ENCODE results near the gene MEIKIN. TPM values are rescaled to one million over a fixed set of nuclear protein-coding genes. Genes with fewer than 3 reads are reported as not detected.
A peak's percentile ranks its signal among the peaks of the same experiment; 100 is the strongest.

MEIKIN gene
- total RNA-seq, 1 donor from 2014 or later = not detected

DNA sequence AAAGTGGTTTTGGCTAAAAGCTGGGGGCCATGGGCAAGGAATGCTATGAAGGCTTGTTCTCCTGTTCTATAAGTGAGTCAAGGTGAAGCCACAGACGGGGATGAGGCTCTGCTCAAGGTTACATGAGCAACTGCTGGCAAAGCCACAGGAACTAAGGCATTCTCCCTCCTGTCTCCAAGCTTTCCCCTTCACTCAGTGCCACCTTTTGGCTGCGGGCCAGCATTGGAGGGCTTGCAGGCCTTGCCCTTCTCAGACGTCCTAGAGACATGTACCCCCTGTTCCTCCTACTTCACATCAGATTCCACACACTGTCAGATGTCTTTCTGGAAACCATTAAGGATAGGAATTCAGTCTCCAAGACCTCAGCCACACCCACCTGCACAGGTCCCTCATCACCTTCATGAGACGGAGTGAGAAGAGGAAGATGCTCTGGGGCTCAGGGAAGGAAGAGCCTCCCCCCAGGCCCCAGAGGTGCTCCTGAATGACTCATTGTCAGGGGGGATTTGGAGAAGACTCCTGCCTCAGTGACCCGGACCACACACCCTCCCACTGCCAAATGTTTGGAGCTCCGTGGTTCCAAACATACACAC is 20.5 kb upstream of the MEIKIN start:
- H3K4me3 ChIP-seq = no peak overlapping the region
- H3K4me1 ChIP-seq = no peaks in the 10 kb centered on the region
- peaks cover 6% of the 10 kb centered on the region for H3K27me3 Mint-ChIP-seq (ENCODE audit: insufficient read depth, low read depth)
- no peaks in the 10 kb centered on the region for H4K20me1 ChIP-seq (ENCODE audit: low read depth)
- DNase-seq (ENCODE audit: low spot score) = no peak
- H3K4me3 Mint-ChIP-seq = no peak overlapping the region
- peaks cover under 1% of the 10 kb centered on the region for H3K4me1 Mint-ChIP-seq
- H3K27ac ChIP-seq = no peak overlapping the region
- H3K9me3 ChIP-seq (ENCODE audit: low read depth) = no peaks in the 10 kb centered on the region
- no peaks in the 10 kb centered on the region for H3K27me3 ChIP-seq
- no peak overlapping the region for H2AFZ ChIP-seq (replicated peaks)
- H3K36me3 ChIP-seq = no peaks in the 10 kb centered on the region
- no peak overlapping the region for H3K27ac Mint-ChIP-seq
- H3F3A ChIP-seq (ENCODE audit: low read depth) = no peaks in the 10 kb centered on the region
- no peaks in the 10 kb centered on the region for H3K9me3 Mint-ChIP-seq
- H3K9ac ChIP-seq = no peak overlapping the region
- no peak overlapping the region for H3K4me2 ChIP-seq
- H3K36me3 Mint-ChIP-seq = no peaks in the 10 kb centered on the region
- TF ChIP-seq EZH2 (IDR thresholded peaks at IDR 0.05) (no peak), EZH2phosphoT487 (IDR thresholded peaks at IDR 0.05) (no peak)
- TF ChIP-seq, protein P1, sequence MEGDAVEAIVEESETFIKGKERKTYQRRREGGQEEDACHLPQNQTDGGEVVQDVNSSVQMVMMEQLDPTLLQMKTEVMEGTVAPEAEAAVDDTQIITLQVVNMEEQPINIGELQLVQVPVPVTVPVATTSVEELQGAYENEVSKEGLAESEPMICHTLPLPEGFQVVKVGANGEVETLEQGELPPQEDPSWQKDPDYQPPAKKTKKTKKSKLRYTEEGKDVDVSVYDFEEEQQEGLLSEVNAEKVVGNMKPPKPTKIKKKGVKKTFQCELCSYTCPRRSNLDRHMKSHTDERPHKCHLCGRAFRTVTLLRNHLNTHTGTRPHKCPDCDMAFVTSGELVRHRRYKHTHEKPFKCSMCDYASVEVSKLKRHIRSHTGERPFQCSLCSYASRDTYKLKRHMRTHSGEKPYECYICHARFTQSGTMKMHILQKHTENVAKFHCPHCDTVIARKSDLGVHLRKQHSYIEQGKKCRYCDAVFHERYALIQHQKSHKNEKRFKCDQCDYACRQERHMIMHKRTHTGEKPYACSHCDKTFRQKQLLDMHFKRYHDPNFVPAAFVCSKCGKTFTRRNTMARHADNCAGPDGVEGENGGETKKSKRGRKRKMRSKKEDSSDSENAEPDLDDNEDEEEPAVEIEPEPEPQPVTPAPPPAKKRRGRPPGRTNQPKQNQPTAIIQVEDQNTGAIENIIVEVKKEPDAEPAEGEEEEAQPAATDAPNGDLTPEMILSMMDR (IDR thresholded peaks at IDR 0.05) = no peak
- no peaks in the 10 kb centered on the region for H3K79me2 ChIP-seq (ENCODE audit: low read depth)

DNA sequence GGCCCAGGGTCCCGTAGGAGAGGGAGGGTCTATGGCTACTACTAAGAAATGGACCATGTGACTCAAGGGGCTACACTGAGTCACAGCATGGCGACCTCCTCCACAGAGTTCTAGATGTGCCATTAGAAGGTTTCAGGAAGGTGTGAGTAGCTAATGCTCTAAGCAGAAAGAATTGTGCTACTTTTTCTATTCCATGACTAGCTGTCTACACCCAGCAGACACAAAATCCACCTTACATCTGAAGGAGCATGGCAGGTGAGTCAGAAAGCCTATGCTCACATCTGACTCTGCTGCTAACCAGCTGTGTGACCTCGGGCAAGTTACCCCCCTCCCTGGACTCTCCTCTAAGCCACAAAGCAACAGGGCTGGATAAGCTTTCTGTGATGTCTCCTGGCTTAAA is 14.4 kb upstream of the MEIKIN start:
- Histone ChIP-seq H3K4me2 (no peak overlapping the region), H3K4me1 (no peaks in the 10 kb centered on the region), H3K27ac (no peak overlapping the region), H3F3A (ENCODE audit: low read depth) (no peaks in the 10 kb centered on the region), H2AFZ (replicated peaks) (no peak overlapping the region), H3K27me3 (no peaks in the 10 kb centered on the region), H3K79me2 (ENCODE audit: low read depth) (no peaks in the 10 kb centered on the region), H3K9ac (no peak overlapping the region), H3K36me3 (no peaks in the 10 kb centered on the region), H3K9me3 (ENCODE audit: low read depth) (no peaks in the 10 kb centered on the region), H3K4me3 (no peak overlapping the region), H4K20me1 (ENCODE audit: low read depth) (no peaks in the 10 kb centered on the region)
- TF ChIP-seq EZH2 (IDR thresholded peaks at IDR 0.05) (no peak), EZH2phosphoT487 (IDR thresholded peaks at IDR 0.05) (no peak)
- TF ChIP-seq, protein P1 (IDR thresholded peaks at IDR 0.05) = no peak
- Mint-ChIP-seq H3K27ac (peak overlapping the region; percentile 71), H3K4me1 (peaks cover 39% of the 10 kb centered on the region), H3K4me3 (no peak overlapping the region), H3K36me3 (no peaks in the 10 kb centered on the region), H3K9me3 (no peaks in the 10 kb centered on the region), H3K27me3 (ENCODE audit: insufficient read depth, low read depth) (peaks cover 3% of the 10 kb centered on the region)
- no peak for DNase-seq (ENCODE audit: low spot score)

DNA sequence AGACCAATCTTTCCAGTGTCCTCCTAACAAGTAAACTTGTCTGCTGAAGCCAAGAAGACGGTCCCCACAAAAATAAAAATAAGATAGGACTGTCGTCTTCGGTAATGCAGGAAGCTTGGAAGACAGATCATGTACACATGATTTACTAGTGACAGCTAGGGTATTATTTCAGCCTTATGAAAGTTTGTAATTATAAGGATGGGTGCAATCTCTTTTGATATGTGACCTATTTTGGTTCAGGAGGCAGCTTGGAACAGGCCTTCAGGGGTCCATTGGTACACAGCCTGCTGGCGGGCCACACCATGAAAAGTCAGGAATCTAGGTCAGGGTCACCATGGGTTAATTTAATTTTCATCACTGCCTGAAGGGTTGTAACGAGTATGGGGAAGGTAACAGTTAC is 13.7 kb upstream of the MEIKIN start:
- Mint-ChIP-seq H3K4me1 (peaks cover 39% of the 10 kb centered on the region), H3K27ac (peak overlapping the region; percentile 71), H3K36me3 (no peaks in the 10 kb centered on the region), H3K4me3 (no peak overlapping the region), H3K9me3 (no peaks in the 10 kb centered on the region), H3K27me3 (ENCODE audit: insufficient read depth, low read depth) (peaks cover 3% of the 10 kb centered on the region)
- Histone ChIP-seq H2AFZ (replicated peaks) (no peak overlapping the region), H3K9me3 (ENCODE audit: low read depth) (no peaks in the 10 kb centered on the region), H3K79me2 (ENCODE audit: low read depth) (no peaks in the 10 kb centered on the region), H4K20me1 (ENCODE audit: low read depth) (no peaks in the 10 kb centered on the region), H3K9ac (no peak overlapping the region), H3F3A (ENCODE audit: low read depth) (no peaks in the 10 kb centered on the region), H3K27me3 (no peaks in the 10 kb centered on the region), H3K27ac (no peak overlapping the region), H3K4me3 (no peak overlapping the region), H3K4me1 (no peaks in the 10 kb centered on the region), H3K36me3 (no peaks in the 10 kb centered on the region), H3K4me2 (no peak overlapping the region)
- DNase-seq (ENCODE audit: low spot score) = no peak
- TF ChIP-seq, protein P1 (IDR thresholded peaks at IDR 0.05) = no peak
- no peak for TF ChIP-seq EZH2phosphoT487 (IDR thresholded peaks at IDR 0.05)
- no peak for TF ChIP-seq EZH2 (IDR thresholded peaks at IDR 0.05)
